HG02763 (cell line): ENCODE data around the gene FANK1.

ENCODE experiments used
- ATAC-seq: cut with Tn5 transposase; IDR thresholded peaks from one replicate; pipeline ENCODE4 v1.9.1; 2021; ENCODE audit warnings: mild to moderate bottlenecking, moderate library complexity; ENCODE audit not compliant: unreplicated experiment

Gene FANK1

DNA sequence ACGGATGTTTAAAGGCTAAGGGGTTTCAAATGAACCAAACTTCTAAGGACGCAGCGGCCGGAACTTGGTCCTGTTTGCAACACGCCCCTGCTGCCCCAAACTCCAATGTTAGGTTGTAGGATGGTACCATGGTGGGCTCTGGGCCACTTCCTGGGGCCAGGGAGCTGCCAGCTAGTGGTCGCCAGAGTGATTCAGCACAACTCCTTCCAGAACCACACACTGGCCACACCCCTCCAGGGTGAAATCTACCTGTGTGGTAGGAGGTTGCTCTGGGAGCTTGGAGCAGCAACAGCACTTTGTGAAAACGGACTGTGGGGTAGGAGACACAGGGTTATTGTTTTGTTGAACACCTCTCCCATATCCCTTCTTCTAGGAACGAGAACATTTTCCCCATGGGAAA lies 161.1 kb downstream of the FANK1 start:
- no peak for ATAC-seq

DNA sequence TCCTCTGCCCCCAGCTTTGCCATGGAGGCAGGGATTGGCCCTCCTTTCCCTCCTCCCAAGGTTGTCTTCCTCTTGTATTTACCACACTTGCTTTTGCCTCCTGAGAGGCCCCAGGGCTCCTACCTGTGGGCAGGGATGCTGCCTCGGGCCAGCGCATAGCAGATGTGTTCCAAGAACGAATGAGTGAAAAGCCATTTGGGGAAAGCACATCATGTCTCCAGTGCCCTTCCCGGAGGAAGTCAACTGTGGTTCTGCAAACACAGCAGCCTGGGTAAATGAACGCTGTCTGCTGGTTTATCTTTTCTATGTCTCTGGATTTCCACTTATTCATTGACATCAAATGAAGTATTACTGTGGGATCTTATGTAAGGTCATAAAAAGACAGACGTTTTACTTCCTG lies 161.7 kb downstream of the FANK1 start:
- ATAC-seq: no peak

DNA sequence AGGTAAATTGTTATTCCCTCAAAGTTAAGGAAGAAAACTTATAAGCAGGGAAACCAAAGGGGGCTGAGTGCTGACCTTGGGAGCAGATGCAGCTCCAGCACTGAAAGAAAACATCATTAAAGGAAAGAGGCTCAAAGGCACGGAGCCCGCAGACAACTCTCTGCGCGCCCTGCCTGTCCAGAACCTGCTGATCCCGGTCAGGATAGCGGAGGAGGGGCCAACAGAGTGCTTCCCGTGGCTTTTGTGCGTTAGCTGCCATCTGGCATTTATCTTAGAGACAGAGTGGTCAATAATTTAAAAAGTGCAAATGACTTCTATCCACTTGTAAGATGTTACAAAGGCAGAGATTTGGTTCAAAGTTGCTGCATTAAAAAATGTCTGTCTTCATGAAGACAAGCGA lies 162.1 kb downstream of the FANK1 start:
- no peak for ATAC-seq
